Ishikawa (cell line): ENCODE data around the gene ACOT12.

Experiments
- CEBPB ChIP-seq: IDR thresholded peaks from 2 replicates; pipeline ENCODE4 v1.6.1; 2012
- CREB1 ChIP-seq: IDR thresholded peaks from 2 replicates; pipeline ENCODE4 v1.6.1; 2012; ENCODE audit warnings: low read depth
- EGR1 ChIP-seq: IDR thresholded peaks from 2 replicates; pipeline ENCODE4 v1.6.1; 2012
- EP300 ChIP-seq: IDR thresholded peaks from 2 replicates; pipeline ENCODE4 v1.6.1; 2012; ENCODE audit warnings: borderline replicate concordance
- FOXM1 ChIP-seq: IDR thresholded peaks from 2 replicates; pipeline ENCODE4 v1.6.1; 2012; ENCODE audit warnings: low read depth, borderline replicate concordance
- MAX ChIP-seq: IDR thresholded peaks from 2 replicates; pipeline ENCODE4 v1.6.1; 2012
- NFIC ChIP-seq: IDR thresholded peaks from 2 replicates; pipeline ENCODE4 v1.6.1; 2012
- RAD21 ChIP-seq: IDR thresholded peaks from 2 replicates; pipeline ENCODE4 v1.6.1; 2012; ENCODE audit warnings: low read depth
- REST ChIP-seq: IDR thresholded peaks from 2 replicates; pipeline ENCODE4 v1.6.1; 2012; ENCODE audit warnings: low read depth, mild to moderate bottlenecking
- TAF1 ChIP-seq: IDR thresholded peaks from 2 replicates; pipeline ENCODE4 v1.6.1; 2012; ENCODE audit warnings: low read depth, mild to moderate bottlenecking
- TCF12 ChIP-seq: IDR thresholded peaks from 2 replicates; pipeline ENCODE4 v1.6.1; 2012; ENCODE audit warnings: low read depth
- TEAD4 ChIP-seq: IDR thresholded peaks from 2 replicates; pipeline ENCODE4 v1.6.1; 2012
- USF1 ChIP-seq: IDR thresholded peaks from 2 replicates; pipeline ENCODE4 v1.6.1; 2012
- YY1 ChIP-seq: IDR thresholded peaks from 2 replicates; pipeline ENCODE4 v1.6.1; 2012; ENCODE audit warnings: low read depth
- ZBTB7A ChIP-seq: IDR thresholded peaks from 2 replicates; pipeline ENCODE4 v1.6.1; 2012; ENCODE audit warnings: low read depth

ACOT12 gene

DNA sequence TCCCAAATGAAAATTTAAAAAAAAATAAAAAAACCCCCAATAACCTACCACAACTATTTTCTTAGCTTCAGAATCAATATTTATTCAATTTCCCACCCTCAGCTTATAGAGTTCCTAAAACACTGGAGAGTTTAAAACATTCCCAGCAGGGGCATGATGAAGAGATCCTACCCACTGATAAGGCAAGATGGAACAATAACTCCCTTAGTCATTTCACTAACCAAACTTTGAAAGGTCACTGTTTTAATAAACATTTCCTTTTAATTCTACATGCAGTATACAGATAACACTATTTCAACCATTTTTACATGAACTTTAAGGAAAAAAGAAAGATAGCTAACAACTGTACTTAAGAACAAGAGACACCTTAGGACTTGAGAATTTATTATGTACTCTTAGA is 34.9 kb upstream of the ACOT12 start:
- TF ChIP-seq USF1 = no peak
- no peak for TF ChIP-seq EP300
- TF ChIP-seq TCF12 = no peak
- TF ChIP-seq RAD21 = no peak
- no peak for TF ChIP-seq CEBPB
- TF ChIP-seq ZBTB7A = no peak
- no peak for TF ChIP-seq TEAD4
- TF ChIP-seq TAF1 = no peak
- no peak for TF ChIP-seq REST
- TF ChIP-seq CREB1 = no peak
- TF ChIP-seq NFIC = no peak
- TF ChIP-seq EGR1 = no peak
- TF ChIP-seq MAX = no peak
- no peak for TF ChIP-seq YY1
- no peak for TF ChIP-seq FOXM1

DNA sequence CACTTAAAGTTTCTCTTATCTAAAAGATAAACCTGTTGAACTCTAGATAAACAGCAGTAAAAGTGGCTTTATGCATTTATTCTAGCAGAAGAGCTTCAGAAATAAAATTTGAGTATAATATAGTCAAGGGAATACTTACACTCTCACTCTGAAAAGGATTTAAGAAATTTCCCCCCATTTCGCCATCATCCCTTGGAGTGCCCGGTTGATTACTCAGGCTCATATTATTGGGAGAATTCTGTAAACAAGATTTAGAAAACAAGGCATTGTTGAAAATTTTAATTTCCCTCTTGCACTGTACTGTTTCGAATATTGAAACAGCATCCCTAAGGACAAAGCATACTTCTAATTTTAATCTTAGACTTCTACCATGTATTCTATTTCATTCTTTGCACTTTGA is 34.5 kb upstream of the ACOT12 start:
- TF ChIP-seq EGR1 (no peak), RAD21 (no peak), REST (no peak), YY1 (no peak), ZBTB7A (no peak), TEAD4 (no peak), TCF12 (no peak), EP300 (no peak)

DNA sequence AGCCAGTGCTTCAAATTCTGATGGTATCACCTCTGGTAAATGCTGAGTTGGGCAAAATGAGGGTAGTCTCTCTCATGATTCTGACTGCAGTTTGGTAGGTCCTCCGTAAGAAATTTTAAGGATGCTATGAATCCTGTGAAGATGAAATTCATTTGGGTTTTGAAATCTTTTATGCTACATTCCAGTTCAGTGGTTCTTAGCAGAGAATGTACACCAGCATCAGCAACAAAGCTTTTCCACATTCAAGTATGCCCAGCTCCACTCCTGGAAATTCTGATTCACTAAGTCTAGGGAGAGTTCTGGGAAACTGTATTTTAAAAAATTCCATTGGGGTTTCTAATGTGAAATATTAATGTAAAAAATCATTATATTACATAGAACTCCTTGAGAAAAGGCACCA is 33.6 kb upstream of the ACOT12 start:
- TF ChIP-seq MAX (no peak), CREB1 (no peak), TCF12 (no peak), FOXM1 (no peak), YY1 (no peak), RAD21 (no peak), EP300 (no peak), TEAD4 (no peak), CEBPB (no peak), USF1 (no peak), ZBTB7A (no peak), NFIC (no peak), EGR1 (no peak), REST (no peak), TAF1 (no peak)

GRCh38 chr5:81426359-81427030 is 32.6 kb upstream of the ACOT12 start:
- TF ChIP-seq TCF12 = no peak
- TF ChIP-seq ZBTB7A = no peak
- no peak for TF ChIP-seq TEAD4
- no peak for TF ChIP-seq RAD21
- TF ChIP-seq FOXM1 = no peak
- no peak for TF ChIP-seq CREB1
- no peak for TF ChIP-seq CEBPB
- TF ChIP-seq YY1 = no peak
- TF ChIP-seq USF1 = no peak
- TF ChIP-seq EGR1 = no peak
- TF ChIP-seq MAX = no peak
- no peak for TF ChIP-seq TAF1
- TF ChIP-seq REST = no peak
- TF ChIP-seq EP300 = no peak
